Left kidney (tissue), 8 donors: ENCODE measurements around the gene ADCYAP1R1. TPM values are rescaled to one million over a fixed set of nuclear protein-coding genes. Genes with fewer than 3 reads are reported as not detected.
A peak's percentile ranks its signal among the peaks of the same experiment; 100 is the strongest.

Experiments used
- DNase-seq: peaks from one replicate; pipeline ENCODE4 v3.0.0-alpha.2; 2013
- long read RNA-seq, 8 donors: transcript quantifications; one replicate each; lab custom pipeline, GENCODE V29; 2026
- polyA plus RNA-seq: library from polyadenylated mRNA; unstranded; fragments of 120-200 nt; gene quantifications from one replicate; pipeline ENCODE4 v1.2.1, GENCODE V29; 2013; ENCODE audit not compliant: insufficient read length

Gene ADCYAP1R1
- polyA plus RNA-seq, result 0.75 TPM
- long read RNA-seq, donor 1, result 0 reads
- long read RNA-seq, donor 2, result 0 reads
- long read RNA-seq, donor 3, result 0 reads
- long read RNA-seq, donor 4, result 0 reads
- long read RNA-seq, donor 5, result 0 reads
- long read RNA-seq, donor 6, result 0 reads
- long read RNA-seq, donor 7, partial matches to known transcripts, result 0 of 1 reads
- long read RNA-seq, donor 7, other reads (novel, unspliced or antisense), result 0 of 1 reads
- long read RNA-seq, donor 8, result 0 reads

- DNase-seq, result peak; percentile 51
Observed at GRCh38 chr7:31051598-31052486, at the start of gene ADCYAP1R1. TSS of gene ADCYAP1R1 (plus strand) at chr7:31052308. CDS start at chr7:31063265, 10,957 bp downstream.

DNA sequence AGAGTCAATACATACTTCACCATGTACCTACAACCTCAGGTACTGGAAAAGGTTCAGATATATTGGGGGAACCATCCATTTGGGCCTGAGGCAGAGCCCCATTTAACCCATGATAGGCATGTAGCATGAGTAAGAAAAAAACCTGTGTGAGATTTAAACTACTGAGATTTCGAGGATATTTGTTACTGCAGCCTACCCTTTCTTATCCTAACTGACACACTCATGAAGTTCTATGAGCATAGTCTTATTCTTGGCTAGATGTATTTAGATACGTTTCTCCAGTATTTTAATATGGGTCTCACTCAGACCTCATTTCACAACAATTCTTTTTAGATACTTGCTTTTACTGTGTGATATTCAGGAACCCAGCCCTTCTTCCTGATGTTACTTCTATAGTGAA is 49.0 kb upstream of the ADCYAP1R1 start:
- DNase-seq, result no peak

GRCh38 chr7:31003721-31004120 is 48.4 kb upstream of the ADCYAP1R1 start:
- no peak for DNase-seq

GRCh38 chr7:31004393-31004792 is 47.7 kb upstream of the ADCYAP1R1 start:
- DNase-seq, result no peak

- no peak for DNase-seq
Observed at GRCh38 chr7:31006857-31007256, 45.3 kb upstream of the ADCYAP1R1 start.

GRCh38 chr7:31007634-31008033 is 44.5 kb upstream of the ADCYAP1R1 start:
- DNase-seq, result no peak

GRCh38 chr7:31014826-31015225 is 37.3 kb upstream of the ADCYAP1R1 start:
- DNase-seq, result no peak

DNA sequence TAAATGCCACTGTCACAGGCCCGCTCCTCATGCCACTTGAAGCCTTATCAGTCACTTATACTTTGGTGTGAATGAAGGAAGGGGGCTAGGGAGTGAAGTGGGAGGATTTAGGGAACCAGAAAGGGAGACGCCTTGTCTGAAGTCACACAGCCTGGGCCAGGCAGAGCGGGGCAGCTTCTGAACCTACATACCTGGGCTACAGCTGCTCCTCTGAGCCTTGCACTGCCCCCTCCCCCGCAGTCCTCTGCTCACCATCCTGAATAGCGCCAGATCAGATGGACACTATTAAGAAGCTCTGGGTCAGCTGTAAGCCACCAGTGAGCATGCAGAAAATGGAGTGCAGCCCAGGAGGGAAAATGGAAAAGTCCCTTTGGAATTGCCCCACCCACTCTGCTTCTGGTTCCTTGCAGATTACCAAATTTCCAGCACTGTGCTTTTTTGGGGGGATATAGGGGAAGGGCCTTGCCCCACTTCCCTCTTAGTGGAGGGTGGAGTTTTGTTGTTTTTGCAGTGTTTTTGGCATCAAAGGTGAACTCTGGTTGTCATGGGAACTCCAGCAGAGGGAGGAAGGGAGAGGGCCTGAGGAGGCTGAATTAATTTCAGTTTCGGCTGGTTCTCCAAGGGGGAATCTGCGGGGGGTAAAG is 35.0 kb upstream of the ADCYAP1R1 start:
- DNase-seq, result no peak

GRCh38 chr7:31017721-31018120 is 34.4 kb upstream of the ADCYAP1R1 start:
- no peak for DNase-seq

DNA sequence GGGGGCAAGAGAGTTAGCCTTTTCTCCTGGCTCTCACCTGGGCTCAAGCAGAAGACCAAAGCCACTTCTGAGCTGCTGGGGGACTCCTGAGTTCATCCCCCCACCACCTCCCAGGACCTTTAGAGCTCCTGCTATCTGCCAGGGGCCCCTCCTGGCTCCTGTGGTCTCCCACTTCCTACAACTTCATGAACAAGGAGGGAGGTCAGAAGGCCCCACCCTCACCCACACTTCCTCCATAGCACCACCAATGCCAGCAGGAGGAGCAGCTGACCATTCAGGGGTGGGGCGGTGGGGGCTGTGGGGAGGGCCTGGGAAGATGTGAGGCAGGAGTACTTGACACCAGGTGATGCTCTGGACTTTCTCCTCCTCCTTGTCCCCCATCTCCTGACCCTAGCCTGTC is 32.6 kb upstream of the ADCYAP1R1 start:
- DNase-seq, result no peak

DNA sequence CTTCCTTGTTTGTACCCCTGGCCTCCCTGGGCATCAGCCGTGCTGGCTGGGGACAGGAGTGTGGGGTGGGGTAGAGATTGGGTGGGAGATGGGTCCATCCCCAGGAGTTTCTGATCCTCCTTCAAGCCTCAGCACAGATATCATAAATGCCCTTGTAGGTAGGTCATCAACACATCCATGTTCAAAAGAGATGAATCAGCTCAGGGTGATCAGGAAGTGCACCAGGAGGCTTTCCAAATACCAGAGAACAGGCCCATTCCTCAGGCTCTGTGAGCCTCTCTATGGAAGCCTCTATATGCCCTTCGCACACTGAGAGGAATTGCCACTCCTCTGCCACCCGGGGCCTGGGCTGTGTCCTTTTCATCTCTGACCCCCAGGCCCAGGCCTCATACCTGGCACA is 31.9 kb upstream of the ADCYAP1R1 start:
- DNase-seq, result no peak

DNA sequence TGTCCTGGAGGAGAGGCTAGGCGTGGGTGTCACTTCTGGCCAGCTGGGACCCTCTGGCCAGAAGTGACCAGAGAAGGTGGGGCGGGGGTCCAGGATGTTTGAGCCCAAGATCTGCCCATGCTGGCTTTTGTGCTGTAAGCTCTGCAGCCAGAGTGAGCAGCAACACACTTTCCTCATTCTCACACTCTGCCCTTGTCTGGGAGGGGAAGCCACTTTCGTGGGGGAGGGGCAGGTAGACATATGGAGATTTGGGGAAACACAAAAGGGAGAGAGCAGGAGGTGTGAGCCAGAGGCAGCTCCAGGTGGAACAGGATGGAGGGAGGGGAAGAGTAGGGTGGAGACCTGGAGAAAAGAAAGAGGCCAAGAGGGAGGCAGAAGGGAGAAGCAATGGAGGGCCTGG is 31.5 kb upstream of the ADCYAP1R1 start:
- no peak for DNase-seq

- no peak for DNase-seq
Observed at GRCh38 chr7:31022117-31022516, 30.0 kb upstream of the ADCYAP1R1 start.

DNA sequence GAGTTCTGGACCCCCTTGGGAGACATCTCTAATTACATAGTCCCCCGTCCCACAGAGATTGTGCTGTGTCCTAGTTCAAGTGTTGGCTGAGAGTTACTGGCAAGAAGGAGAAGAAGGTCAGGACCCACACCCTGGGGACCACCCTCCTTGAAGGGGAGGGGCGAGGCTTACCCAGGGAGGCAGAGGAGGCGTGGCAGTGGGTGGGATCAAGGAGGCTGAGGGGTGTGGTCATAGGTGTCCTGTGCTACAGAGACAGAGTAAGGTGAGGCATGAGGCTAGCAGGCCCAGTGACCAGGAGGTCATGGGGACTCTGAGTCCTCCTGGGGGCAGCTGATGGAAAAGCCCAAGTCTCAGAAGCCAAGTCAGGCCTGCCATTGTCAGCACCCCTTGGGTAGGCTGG is 29.4 kb upstream of the ADCYAP1R1 start:
- DNase-seq, result no peak

DNA sequence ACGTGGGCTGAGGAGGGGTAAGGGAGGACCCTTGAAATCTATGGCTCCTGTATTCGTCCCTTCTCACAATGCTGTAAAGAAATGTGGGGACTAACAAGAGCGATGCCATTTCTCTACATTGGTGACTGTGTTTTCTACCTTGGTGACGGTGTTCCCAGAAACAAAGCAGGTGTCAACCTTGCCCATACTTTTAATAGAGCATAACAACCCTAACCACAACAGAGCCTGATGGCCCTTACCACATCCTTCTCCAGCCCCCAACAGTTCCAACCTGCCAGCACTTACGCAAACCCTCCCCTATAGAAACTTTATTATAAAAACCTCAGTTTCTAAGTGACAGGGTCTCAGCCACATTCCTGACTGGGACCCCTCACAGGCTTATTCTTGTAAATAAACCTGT is 28.2 kb upstream of the ADCYAP1R1 start:
- no peak for DNase-seq

DNA sequence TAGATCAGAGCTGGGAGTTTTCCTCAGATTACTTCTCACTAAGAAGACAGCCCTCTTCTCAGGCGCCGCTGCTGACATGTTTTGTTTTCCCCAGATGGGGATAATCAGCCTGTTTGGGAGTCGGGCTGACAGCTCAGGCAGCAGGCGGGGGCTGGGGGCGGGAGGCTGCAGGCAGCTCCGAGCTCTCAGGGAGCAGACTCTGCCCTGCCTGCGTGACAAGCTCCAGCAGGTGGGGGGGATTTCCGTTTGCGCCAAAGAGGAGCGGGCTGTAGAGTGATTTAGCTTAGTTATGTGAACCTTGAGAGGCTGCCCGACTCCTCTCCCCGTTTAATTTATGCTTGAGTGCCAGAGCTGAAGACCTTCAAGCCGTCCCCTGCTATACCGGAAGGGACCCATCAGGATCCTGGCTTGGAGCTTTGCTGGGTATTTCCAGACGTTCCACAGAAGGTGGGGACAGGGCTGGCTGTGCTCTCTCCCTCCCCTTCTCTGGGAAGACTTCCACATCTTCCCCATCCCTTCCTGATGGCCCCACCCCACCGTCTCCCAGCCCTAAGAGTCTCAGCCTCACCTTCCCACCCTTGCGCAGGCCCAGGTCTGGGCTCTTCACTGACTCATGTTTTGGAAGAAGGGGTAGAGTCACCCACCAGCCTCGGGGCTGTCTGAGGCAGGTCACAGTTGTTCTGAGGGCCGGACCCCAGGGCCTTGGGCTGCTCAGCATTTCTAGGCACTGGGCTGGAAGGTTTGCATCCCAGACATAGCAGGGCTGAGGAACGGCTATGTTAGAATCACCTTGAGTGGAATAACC is 24.7 kb upstream of the ADCYAP1R1 start:
- peak; percentile 84 for DNase-seq

GRCh38 chr7:31028006-31028405 is 24.1 kb upstream of the ADCYAP1R1 start:
- no peak for DNase-seq

GRCh38 chr7:31028417-31028992 is 23.6 kb upstream of the ADCYAP1R1 start:
- DNase-seq, result no peak

GRCh38 chr7:31029251-31030042 is 22.7 kb upstream of the ADCYAP1R1 start:
- DNase-seq, result no peak

- DNase-seq, result no peak
Observed at GRCh38 chr7:31033674-31034300, 18.3 kb upstream of the ADCYAP1R1 start.
